Gastrocnemius medialis (tissue), 4 donors: ENCODE measurements around the gene SRCAP. TPM values are rescaled to one million over a fixed set of nuclear protein-coding genes. Genes with fewer than 3 reads are reported as not detected.

ENCODE experiments used
- ATAC-seq, 2 donors: fragments of 150-250 bp; one replicate each; pipeline ENCODE4 v1.9.1; 2016
- DNase-seq, 2 donors: peaks; one replicate each; pipeline ENCODE4 v3.0.0-alpha.2; 2019
- H3K27ac ChIP-seq, 4 donors: fragments of 200-600 bp; sonication (generic); 1 replicate in 1 of 4; 2 replicates in 3 of 4; pipeline ENCODE4 v1.5.1; 2016 to 2018; ENCODE audit warnings: mild to moderate bottlenecking in 2 of 4, moderate library complexity in 1 of 4
- H3K27me3 ChIP-seq, 3 donors: fragments of 200-600 bp; sonication (generic) in 2 of 3; 1 replicate in 1 of 3; 2 replicates in 2 of 3; pipeline versions ENCODE4 v1.5.1 to v1.6.0; 2016 to 2019; ENCODE audit warnings: mild to moderate bottlenecking in 1 of 3, moderate library complexity in 1 of 3
- H3K36me3 ChIP-seq, 2 donors: fragments of 200-600 bp; sonication (generic) in 1 of 2; one replicate each; pipeline ENCODE4 v1.5.1; 2017 to 2018
- H3K4me1 ChIP-seq, 2 donors: fragments of 200-600 bp; sonication (generic) in 1 of 2; one replicate each; pipeline ENCODE4 v1.5.1; 2016 to 2017; ENCODE audit warnings: mild to moderate bottlenecking in 2 of 2
- H3K4me3 ChIP-seq, 4 donors: fragments of 200-600 bp; sonication (generic) in 3 of 4; 1 replicate in 1 of 4; 2 replicates in 3 of 4; pipeline ENCODE4 v1.5.1; 2016 to 2019; ENCODE audit warnings: mild to moderate bottlenecking in 2 of 4
- H3K9me3 ChIP-seq, 3 donors: fragments of 200-600 bp; sonication (generic) in 2 of 3; 1 replicate in 1 of 3; 2 replicates in 2 of 3; pipeline ENCODE4 v1.5.1; 2016 to 2019
- POLR2A ChIP-seq, 2 donors: fragments of 450-650 bp; IDR thresholded peaks; one replicate each; pipeline ENCODE4 v1.6.1; 2017; ENCODE audit warnings: antibody characterized with exemption in 2 of 2, mild to moderate bottlenecking in 2 of 2, moderate library complexity in 2 of 2
- in situ Hi-C, 4 donors: fragments of 200-750 bp; cut with MboI; loops; one replicate each; pipeline versions ENCODE4 v1.15.0 to v1.8.0; 2017; ENCODE audit warnings: low sequenced_read_pairs in 4 of 4
- intact Hi-C: fragments of 100-400 bp; cut with DNase I; formaldehyde crosslinking; loops from one replicate; pipeline ENCODE4 v1.15.1; 2023; ENCODE audit warnings: low total_unique reads
- total RNA-seq, 4 donors: library from RNA; depleted of rRNA; stranded (reverse); fragments of >200 nt; gene quantifications; one replicate each; pipeline versions ENCODE4 v1.1.0 to v1.2.3, GENCODE V29; 2016
- TF ChIP-seq, protein P1 (sequence below), 5 experiments: fragments of 450-650 bp in 3 of 5; fragments of 200-600 bp in 2 of 5; sonication (generic) in 2 of 5; IDR thresholded peaks in 4 of 5; conservative IDR thresholded peaks in 1 of 5; 1 replicate in 4 of 5; 2 replicates in 1 of 5; pipeline ENCODE4 v1.5.1; 2016 to 2019; ENCODE audit warnings: antibody characterized with exemption in 5 of 5, mild to moderate bottlenecking in 3 of 5, moderate library complexity in 3 of 5

The SRCAP gene
- total RNA-seq, 4 donors from 2014 or later, result 15.3 to 25.5 (median 21.9) TPM

DNA sequence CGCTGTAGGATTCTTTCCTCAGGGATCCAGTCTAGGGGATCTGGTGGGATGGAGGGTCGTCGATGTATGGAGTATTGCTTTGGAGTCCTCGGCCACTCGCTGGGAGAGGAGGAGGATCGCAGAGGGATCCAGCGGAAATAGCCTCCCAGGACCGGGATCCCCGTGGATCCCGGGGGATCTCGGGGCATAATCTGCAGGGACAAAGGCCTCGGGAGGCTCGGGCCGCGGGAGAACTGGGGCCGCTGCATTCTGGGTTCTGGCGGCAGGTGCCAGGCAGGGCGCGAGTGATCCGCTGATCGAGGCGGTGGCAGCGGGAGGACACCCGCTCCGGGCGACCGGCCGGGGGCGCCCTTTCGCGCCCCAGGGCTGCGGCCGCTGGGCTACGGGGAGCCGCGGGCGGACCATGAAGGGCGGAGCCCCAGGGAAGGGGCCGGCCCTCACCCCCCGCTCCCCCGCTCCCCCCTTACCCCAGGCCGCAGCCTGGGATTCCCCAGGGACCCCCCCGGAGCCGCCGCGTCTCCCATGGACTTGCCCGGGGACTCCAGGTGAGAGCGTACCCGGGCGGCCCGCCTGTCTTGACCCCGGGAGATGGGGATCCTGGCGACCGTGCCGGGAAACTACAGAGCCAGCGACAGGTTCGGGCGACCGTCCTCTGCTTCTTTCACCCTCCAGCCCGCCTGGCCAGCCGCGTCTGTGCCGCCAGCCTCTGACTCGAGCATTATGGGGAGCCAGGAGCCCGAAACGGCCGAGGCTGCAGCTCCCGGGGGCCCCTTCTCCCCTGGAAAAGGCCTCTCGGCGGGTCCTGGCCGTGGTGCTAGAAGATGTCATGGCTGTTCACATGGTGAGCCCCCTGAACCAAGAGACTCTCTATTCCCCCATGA lies 47.6 kb upstream of the SRCAP start:
- DNase-seq, result peak; percentile 36 to 61
- Histone ChIP-seq H3K4me3 (peak overlapping the region; percentile 83 to 96 (median 93)), H3K27me3 (no peaks in the 10 kb centered on the region), H3K36me3 (peaks cover 3 to 43% of the 10 kb centered on the region in 2 donors), H3K27ac (peak overlapping the region; percentile 94 to 99 (median 98)), H3K9me3 (no peaks in the 10 kb centered on the region), H3K4me1 (peaks cover 6 to 18% of the 10 kb centered on the region in 2 donors)
- TF ChIP-seq, protein P1, sequence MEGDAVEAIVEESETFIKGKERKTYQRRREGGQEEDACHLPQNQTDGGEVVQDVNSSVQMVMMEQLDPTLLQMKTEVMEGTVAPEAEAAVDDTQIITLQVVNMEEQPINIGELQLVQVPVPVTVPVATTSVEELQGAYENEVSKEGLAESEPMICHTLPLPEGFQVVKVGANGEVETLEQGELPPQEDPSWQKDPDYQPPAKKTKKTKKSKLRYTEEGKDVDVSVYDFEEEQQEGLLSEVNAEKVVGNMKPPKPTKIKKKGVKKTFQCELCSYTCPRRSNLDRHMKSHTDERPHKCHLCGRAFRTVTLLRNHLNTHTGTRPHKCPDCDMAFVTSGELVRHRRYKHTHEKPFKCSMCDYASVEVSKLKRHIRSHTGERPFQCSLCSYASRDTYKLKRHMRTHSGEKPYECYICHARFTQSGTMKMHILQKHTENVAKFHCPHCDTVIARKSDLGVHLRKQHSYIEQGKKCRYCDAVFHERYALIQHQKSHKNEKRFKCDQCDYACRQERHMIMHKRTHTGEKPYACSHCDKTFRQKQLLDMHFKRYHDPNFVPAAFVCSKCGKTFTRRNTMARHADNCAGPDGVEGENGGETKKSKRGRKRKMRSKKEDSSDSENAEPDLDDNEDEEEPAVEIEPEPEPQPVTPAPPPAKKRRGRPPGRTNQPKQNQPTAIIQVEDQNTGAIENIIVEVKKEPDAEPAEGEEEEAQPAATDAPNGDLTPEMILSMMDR (IDR thresholded peaks at IDR 0.05 in 4 of 5, conservative IDR thresholded peaks at IDR 0.05 in 1 of 5), result peak; percentile 34 to 72 (median 67)
- TF ChIP-seq POLR2A (IDR thresholded peaks at IDR 0.05), result no peak
- in situ Hi-C loops (loop anchor here in 1 of 4 donors (5.0 kb wide), 1 partner anchor 79 kb away; the partner anchor contains the start of gene ZNF688), intact Hi-C loops (loop anchor here (2.0 to 5.0 kb wide), 2 partner anchors 67 to 844 kb away; partner anchors contain the start of genes MAZ and ZNF785)
- peak; percentile 53 to 60 for ATAC-seq

DNA sequence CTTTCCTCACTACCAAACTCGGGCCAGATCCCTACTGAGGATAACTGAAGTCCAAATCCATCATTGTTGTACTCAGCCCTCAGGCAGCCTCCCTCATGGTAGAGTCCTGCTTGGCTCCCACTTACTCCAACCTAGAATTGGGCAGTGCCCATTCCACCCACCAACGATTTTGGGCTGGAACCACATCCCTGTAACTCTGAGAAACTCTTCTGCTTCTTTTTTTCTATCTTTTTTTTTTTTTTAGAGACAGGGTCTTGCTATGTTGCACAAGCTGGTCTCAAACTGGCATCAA lies 47.0 kb upstream of the SRCAP start:
- ATAC-seq, result no peak
- intact Hi-C loops (loop anchor here (5.0 kb wide), 1 partner anchor 845 kb away; the partner anchor contains the start of gene MAZ), in situ Hi-C loops (loop anchor here in 1 of 4 donors (5.0 kb wide), 1 partner anchor 80 kb away; the partner anchor contains the start of gene ZNF688)
- no peak for DNase-seq
- Histone ChIP-seq H3K9me3 (no peaks in the 10 kb centered on the region), H3K4me1 (peaks cover 11 to 21% of the 10 kb centered on the region in 2 donors), H3K4me3 (peak overlapping the region; percentile 83 to 96 (median 93)), H3K27me3 (no peaks in the 10 kb centered on the region), H3K36me3 (peaks cover 3 to 48% of the 10 kb centered on the region in 2 donors), H3K27ac (peak overlapping the region; percentile 94 to 99 (median 98))
- TF ChIP-seq POLR2A (IDR thresholded peaks at IDR 0.05), result no peak
- TF ChIP-seq, protein P1 (IDR thresholded peaks at IDR 0.05 in 4 of 5, conservative IDR thresholded peaks at IDR 0.05 in 1 of 5), result no peak

DNA sequence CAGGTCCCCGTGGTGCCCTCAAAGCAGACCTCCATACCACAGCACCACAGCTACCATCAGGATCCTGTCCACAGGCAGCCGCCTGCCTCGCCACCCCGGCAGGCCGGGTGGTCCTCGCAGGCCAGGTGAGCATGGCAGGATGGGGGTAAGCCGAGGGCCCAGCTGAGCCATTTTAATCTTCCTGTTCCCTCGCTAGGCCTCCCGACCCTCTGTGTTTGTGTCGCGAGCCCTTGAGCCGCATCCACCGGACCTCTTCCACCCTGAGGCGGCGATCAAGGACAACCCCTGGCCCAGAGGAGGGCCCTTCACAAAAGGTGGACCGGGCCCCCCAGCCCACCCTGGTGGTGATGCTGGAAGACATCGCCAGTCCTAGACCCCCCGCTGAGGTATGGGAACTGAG lies 46.3 kb upstream of the SRCAP start:
- ATAC-seq (no peak), DNase-seq (no peak)
- Histone ChIP-seq H3K27me3 (no peaks in the 10 kb centered on the region), H3K9me3 (no peaks in the 10 kb centered on the region), H3K4me3 (no peak overlapping the region), H3K27ac (peak overlapping the region; percentile 94 to 99 (median 98)), H3K4me1 (peaks cover 16 to 29% of the 10 kb centered on the region in 2 donors), H3K36me3 (peaks cover 3 to 50% of the 10 kb centered on the region in 2 donors)
- intact Hi-C loops, result loop anchor here (5.0 kb wide), 1 partner anchor 845 kb away; the partner anchor contains the start of gene MAZ
- in situ Hi-C loops, result loop anchor here in 1 of 4 donors (5.0 kb wide), 1 partner anchor 80 kb away; the partner anchor contains the start of gene ZNF688
- TF ChIP-seq, protein P1 (IDR thresholded peaks at IDR 0.05 in 4 of 5, conservative IDR thresholded peaks at IDR 0.05 in 1 of 5), result no peak
- no peak for TF ChIP-seq POLR2A (IDR thresholded peaks at IDR 0.05)

DNA sequence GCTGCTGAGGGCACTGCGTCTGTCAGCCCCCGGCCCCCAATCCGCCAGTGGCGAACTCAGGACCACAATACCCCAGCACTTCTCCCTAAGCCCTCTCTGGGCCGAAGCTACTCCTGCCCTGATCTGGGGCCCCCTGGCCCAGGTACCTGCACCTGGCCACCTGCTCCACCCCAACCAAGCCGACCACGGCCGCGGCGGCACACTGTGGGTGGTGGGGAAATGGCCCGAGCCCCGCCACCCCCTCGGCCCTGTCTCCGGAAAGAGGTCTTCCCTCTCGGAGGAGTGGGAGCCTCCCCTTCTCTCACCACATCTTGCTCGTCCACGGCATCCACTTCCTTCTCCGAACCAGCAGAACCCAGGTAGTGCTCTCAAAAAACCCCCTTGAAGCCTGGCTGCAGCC lies 44.1 kb upstream of the SRCAP start:
- no peak for ATAC-seq
- no peak for DNase-seq
- in situ Hi-C loops (loop anchor here in 1 of 4 donors (5.0 kb wide), 1 partner anchor 83 kb away; the partner anchor contains the start of gene ZNF688), intact Hi-C loops (loop anchor here (5.0 kb wide), 1 partner anchor 848 kb away; the partner anchor contains the start of gene MAZ)
- peaks cover 17 to 28% of the 10 kb centered on the region in 2 donors for H3K4me1 ChIP-seq
- no peak overlapping the region for H3K4me3 ChIP-seq
- no peaks in the 10 kb centered on the region for H3K27me3 ChIP-seq
- no peak for TF ChIP-seq POLR2A (IDR thresholded peaks at IDR 0.05)
- TF ChIP-seq, protein P1 (IDR thresholded peaks at IDR 0.05 in 4 of 5, conservative IDR thresholded peaks at IDR 0.05 in 1 of 5), result no peak
- H3K27ac ChIP-seq, result peak overlapping the region in 1 of 4 donors; percentile 23
- H3K9me3 ChIP-seq, result no peaks in the 10 kb centered on the region
- H3K36me3 ChIP-seq, result peaks cover 3 to 50% of the 10 kb centered on the region in 2 donors
